GM18499 (cell line): ENCODE data around the gene TMPRSS13.

ENCODE experiments used
- ATAC-seq: cut with Tn5 transposase; IDR thresholded peaks from one replicate; pipeline ENCODE4 v1.9.1; 2021; ENCODE audit warnings: moderate number of reproducible peaks; ENCODE audit not compliant: insufficient read depth, unreplicated experiment

Gene TMPRSS13

DNA sequence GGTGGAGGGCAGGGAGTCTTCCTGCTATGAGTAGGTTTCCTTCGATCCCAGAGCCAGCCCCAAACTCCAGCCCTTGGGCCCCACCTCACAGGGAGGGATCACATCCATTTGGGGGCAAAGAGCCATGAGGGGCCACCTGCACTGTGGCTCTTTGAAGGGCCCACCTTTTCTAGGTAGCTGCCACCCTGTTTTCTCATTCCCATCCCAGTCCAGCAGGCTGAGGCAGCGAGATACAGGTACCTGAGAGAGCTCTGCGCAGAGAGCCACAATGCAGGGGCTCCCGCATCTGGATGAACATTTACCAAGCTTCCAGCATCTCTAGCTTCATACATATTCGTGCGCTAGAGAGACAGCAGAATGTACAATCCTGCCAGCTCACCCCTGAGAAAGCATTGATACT, 69.1 kb downstream of the TMPRSS13 start:
- ATAC-seq: no peak

DNA sequence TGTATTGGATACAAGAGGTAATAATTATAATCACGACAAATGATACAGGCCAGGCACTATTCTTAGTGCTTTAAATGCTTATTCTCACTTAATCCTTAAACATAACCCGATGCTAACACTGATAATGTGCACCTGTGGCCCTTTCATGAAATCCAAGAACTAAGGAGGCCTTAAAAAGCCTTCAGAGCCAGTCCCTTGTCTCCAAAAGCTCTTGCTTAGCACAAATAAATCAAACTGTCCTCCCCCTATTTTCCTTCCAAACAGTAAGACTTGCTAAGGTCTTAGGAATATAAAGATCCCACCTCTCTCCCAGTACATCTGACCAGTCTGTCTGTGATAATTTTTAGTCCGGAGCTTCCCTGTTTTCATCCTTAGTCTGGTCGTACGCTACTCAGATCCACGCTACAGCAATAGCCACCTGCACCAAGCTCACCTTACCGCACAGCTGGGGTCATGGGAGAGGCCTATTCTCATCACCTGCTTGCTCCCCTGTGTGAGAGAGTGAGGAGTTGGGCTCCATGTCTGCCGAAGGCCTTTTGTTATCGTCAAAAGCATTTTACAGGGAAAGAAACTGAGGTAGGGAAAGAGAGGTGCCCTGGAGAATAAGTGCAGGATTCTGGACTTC, 69.6 kb downstream of the TMPRSS13 start:
- no peak for ATAC-seq

DNA sequence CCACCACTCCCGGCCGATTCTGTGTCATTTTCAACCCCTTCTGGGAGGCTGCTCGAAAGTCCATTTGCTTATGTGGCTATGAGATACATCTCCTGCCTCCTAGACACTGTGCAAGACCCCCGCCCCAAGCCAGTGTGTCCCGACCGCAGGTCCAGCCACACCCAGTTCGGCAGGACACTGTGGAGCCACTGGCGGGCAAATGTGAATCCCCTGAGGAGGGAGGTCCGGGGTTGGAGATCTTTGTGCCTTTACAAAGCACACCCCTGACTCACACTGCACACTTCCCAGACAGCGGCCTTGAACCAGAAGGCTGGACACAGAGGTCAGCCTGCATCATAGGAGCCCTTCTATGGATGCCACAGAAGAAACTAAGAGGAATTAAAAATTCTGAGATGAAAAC, 70.1 kb downstream of the TMPRSS13 start:
- no peak for ATAC-seq

- ATAC-seq: no peak
Measured at GRCh38 chr11:117857734-117858414, 71.3 kb downstream of the TMPRSS13 start.

GRCh38 chr11:117855912-117856651, 73.1 kb downstream of the TMPRSS13 start:
- ATAC-seq: no peak

- no peak for ATAC-seq
Measured at GRCh38 chr11:117855186-117855845, 73.9 kb downstream of the TMPRSS13 start.

GRCh38 chr11:117852309-117852708, 76.9 kb downstream of the TMPRSS13 start:
- no peak for ATAC-seq

GRCh38 chr11:117851852-117852251, 77.3 kb downstream of the TMPRSS13 start:
- ATAC-seq: no peak

- ATAC-seq: no peak
Measured at GRCh38 chr11:117851106-117851505, 78.1 kb downstream of the TMPRSS13 start.
